GM21723 (cell line): ENCODE results near the gene ZNF774.
"Not testable (repeated sequence)": the region's sequence is repeated elsewhere in the genome, so short reads cannot be mapped to it uniquely, and the experiment has no call there.

Experiments
- ATAC-seq: cut with Tn5 transposase; IDR thresholded peaks from one replicate; pipeline ENCODE4 v1.9.1; 2021; ENCODE audit warnings: mild to moderate bottlenecking, moderate library complexity; ENCODE audit not compliant: unreplicated experiment

The ZNF774 gene

GRCh38 chr15:90388462-90389380 lies 36.6 kb downstream of the ZNF774 start:
- ATAC-seq = peak; percentile 62

DNA sequence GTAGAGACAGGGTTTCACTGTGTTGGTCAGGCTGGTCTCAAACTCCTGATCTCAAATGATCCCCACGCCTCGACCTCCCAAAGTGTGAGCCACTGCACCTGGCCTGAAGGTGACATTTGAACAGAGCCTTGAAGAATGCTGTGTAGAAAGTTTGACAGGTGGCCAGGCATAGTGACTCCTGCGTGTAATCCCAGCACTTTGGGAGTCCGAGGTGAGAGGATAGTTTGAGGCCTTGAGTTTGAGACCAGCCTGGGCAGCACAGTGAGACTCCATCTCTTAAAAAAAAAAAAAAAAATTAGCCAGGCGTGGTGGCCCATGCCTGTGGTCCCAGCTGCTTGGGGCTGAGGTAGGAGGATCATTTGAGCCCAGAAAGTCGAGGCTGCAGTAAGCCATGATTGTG lies 37.4 kb downstream of the ZNF774 start:
- no peak for ATAC-seq

DNA sequence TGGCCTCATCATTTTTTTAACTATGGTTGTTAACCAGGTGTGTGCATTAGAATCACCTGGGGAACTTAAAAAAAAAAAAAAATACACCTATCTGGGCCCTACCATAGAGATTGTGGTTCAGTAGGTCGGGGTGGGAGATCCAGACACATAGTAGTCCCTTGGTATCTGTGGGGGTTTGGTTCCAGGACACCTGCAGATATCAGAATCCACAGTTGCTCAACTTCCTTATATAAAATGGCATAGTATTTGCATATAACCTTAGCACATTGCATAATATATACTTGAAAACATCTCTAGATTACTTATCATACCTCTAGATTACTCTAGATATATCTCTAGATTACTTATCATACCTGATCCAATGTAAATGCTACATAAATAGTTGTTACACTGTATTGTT lies 41.0 kb downstream of the ZNF774 start:
- ATAC-seq = no peak

DNA sequence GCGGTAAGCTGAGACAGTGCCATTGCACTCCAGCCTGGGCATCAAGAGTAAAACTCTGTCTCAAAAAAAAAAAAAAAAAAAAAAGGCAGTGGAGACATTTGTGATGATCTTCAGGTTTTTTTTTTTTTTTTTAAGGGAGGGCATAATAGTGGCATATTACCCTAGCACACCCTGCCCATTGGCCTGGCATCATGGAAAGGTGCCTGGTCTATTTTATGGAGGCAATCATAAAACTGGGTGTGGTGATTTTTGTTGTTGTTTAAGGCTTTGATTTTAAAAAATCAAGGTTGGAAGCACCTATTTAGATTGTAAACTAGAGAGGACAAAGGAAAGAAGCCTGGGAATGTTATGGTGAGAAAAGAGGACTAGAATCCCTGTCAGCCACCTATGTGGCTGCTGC lies 42.0 kb downstream of the ZNF774 start:
- ATAC-seq = no peak

DNA sequence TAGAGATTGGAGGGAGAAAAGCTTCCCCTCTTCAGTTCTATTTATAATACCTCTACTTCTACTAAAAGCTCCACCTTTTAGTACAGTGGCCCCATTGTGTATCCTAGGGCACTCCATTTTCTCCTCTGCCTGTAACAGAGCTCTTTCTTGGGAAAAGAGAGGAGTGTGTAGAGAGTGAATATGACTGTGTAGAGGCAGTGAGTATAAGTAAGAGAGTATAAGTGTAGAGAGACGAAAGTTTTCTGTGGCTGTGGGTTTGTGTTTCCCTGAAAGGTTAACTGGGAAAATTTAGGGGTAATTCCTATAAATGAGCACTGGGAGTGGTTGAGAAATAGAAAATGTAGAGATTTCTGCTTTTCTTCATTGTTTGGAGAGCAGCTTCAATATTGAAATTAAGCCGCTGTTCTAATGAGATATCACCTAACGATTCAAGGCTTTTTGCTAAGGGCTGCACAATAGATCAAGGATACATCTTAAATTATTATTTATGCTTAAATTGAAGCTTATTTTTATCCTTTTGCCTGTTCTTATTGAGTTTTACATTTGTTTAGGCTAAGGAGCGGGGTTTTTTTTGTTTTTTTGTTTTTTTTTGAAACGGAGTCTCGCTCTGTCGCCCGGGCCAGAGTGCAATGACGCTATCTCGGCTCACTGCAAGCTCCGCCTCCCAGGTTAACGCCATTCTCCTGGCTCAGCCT lies 42.8 kb downstream of the ZNF774 start:
- no peak for ATAC-seq

DNA sequence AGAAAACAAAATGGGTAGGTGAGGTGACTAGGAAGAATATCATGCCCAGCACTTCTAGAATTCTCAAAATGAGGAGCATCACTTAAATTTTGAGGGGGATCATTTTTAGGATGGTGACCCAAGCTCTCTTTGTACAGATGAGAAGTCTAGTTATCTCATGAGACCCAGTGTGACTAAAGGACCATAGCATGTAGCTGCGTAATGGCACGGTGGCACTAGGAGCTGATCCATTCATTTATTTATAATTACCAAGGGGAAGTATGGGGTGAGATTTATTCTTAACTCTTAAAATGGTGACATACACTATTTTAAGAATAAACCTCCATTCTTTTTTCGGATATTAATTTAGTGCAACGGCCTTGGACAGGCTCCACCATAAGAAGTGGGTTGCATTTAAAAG lies 44.2 kb downstream of the ZNF774 start:
- ATAC-seq = no peak

DNA sequence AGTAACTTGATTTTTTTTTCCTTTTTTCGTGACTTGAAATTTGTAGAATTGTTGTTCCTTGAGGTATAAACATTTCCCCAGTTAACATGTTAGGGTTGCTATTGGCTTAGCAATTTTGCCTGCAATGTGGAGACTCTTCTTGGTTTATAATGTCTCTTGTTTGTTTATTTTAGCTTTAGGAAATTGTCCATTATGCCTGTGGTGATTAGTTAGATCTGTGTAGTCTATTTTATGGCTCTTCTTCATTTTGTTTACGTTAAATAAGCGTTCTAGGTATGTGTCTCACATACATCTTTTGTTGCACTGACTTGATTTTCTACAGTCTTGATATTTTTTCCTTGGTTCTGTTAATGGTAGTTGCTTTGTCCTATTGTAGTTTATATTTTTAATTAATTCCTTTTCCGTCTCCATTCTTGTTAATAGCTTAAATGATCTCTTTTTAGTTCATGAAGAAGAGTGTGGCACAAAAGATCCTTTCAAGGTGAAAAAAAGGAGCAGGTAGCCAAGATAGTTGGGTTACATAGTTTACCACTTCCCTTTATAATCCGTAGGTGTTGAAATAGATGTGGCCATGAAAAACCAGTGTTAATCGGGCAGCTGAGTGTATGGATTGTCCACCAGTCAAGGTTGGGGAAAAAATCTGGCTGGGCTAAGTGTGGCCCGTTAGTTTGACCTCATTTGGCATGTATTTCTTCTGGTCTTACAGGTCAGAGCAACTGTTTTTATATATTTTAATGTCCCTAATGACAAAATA lies 48.1 kb downstream of the ZNF774 start:
- ATAC-seq = no peak

GRCh38 chr15:90400759-90401314 lies 48.8 kb downstream of the ZNF774 start:
- ATAC-seq = peak; percentile 98

DNA sequence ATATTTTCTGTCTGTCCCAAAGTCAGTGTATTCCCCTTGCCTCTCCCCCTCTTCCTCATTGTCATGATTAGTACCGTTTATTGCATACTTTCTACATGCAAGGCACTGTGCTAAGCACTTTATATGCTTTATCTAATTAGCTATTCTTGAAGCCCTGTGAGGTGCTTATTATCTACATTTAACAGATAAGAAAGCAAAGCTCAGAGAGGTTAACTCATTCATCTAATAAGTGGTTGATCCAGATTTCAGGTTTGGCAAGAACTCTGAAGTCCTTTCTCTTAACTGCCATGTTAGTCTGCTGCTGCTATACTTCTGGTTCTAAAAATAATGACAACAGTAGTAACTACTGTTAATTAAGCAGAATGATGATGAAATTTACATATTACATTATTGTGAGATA lies 49.4 kb downstream of the ZNF774 start:
- no peak for ATAC-seq

GRCh38 chr15:90402223-90402622 lies 50.1 kb downstream of the ZNF774 start:
- ATAC-seq = no peak

DNA sequence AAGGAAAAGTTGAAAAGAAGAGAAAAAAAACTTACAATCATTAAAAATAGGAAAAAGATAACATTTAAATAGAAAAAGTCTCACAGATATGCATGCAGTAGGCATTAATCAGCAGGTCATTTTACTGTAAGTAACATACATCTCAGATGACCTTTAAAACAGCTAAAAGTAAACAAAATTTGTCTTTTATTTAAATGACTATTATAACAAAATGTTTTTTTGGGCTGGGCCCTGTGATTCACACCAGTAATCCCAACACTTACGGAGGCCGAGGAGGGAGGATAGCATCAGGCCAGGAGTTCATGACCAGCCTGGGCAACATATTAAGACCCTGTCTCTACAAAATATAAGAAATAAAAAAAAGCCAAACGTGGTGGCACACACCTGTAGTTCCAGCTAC lies 50.7 kb downstream of the ZNF774 start:
- no peak for ATAC-seq

- no peak for ATAC-seq
These were observed 53.0 kb downstream of the ZNF774 start for GRCh38 chr15:90405055-90405607.

- no peak for ATAC-seq
These were observed 55.3 kb downstream of the ZNF774 start for GRCh38 chr15:90407336-90407735.

- no peak for ATAC-seq
These were observed 55.8 kb downstream of the ZNF774 start for GRCh38 chr15:90407871-90408317.

- no peak for ATAC-seq
These were observed 56.6 kb downstream of the ZNF774 start for GRCh38 chr15:90408657-90409056.

- not testable (repeated sequence) for ATAC-seq
These were observed 57.5 kb downstream of the ZNF774 start for GRCh38 chr15:90409587-90409986.

GRCh38 chr15:90410316-90410715 lies 58.2 kb downstream of the ZNF774 start:
- not testable (repeated sequence) for ATAC-seq

GRCh38 chr15:90411176-90411575 lies 59.1 kb downstream of the ZNF774 start:
- ATAC-seq = no peak
